HG03342 (cell line): Measurements from ENCODE around the gene TUBD1.
"Not testable (repeated sequence)": the region's sequence is repeated elsewhere in the genome, so short reads cannot be mapped to it uniquely, and the experiment has no call there.

Experiments
- ATAC-seq: cut with Tn5 transposase; IDR thresholded peaks from one replicate; pipeline ENCODE4 v1.9.1; 2021; ENCODE audit warnings: mild to moderate bottlenecking, moderate library complexity; ENCODE audit not compliant: unreplicated experiment

TUBD1 gene

GRCh38 chr17:59892924-59893675 is at the start of gene TUBD1, which contains the start of gene RPS6KB1:
Gene TUBD1 (minus strand): TSS chr17:59892943. CDS start chr17:59891002, 1,941 bp downstream.
Gene RPS6KB1 (plus strand): TSS chr17:59893121. CDS start chr17:59893185, 64 bp downstream.
- peak; percentile 87 for ATAC-seq

- ATAC-seq: no peak
Measured at GRCh38 chr17:59941131-59941530, 48.4 kb upstream of the TUBD1 start.

GRCh38 chr17:59940697-59941096 is 48.0 kb upstream of the TUBD1 start:
- not testable (repeated sequence) for ATAC-seq

GRCh38 chr17:59933317-59933716 is 40.6 kb upstream of the TUBD1 start:
- ATAC-seq: not testable (repeated sequence)

- ATAC-seq: not testable (repeated sequence)
Measured at GRCh38 chr17:59930768-59931167, 38.0 kb upstream of the TUBD1 start.

- not testable (repeated sequence) for ATAC-seq
Measured at GRCh38 chr17:59930121-59930520, 37.4 kb upstream of the TUBD1 start.

GRCh38 chr17:59920637-59921036 is 27.9 kb upstream of the TUBD1 start:
- not testable (repeated sequence) for ATAC-seq

GRCh38 chr17:59916446-59916845 is 23.7 kb upstream of the TUBD1 start:
- ATAC-seq: no peak

- no peak for ATAC-seq
Measured at GRCh38 chr17:59914274-59914854, 21.6 kb upstream of the TUBD1 start.

GRCh38 chr17:59907467-59907866 is 14.7 kb upstream of the TUBD1 start:
- no peak for ATAC-seq

- ATAC-seq: no peak
Measured at GRCh38 chr17:59903455-59903854, 10.7 kb upstream of the TUBD1 start.

GRCh38 chr17:59901604-59902003 is 8.9 kb upstream of the TUBD1 start:
- no peak for ATAC-seq

GRCh38 chr17:59899099-59899498 is 6.4 kb upstream of the TUBD1 start:
- no peak for ATAC-seq

GRCh38 chr17:59897090-59897489 is 4.3 kb upstream of the TUBD1 start:
- no peak for ATAC-seq

- ATAC-seq: no peak
Measured at GRCh38 chr17:59893676-59894100, 945 bp upstream of the TUBD1 start.

- peak; percentile 40 for ATAC-seq
Measured at GRCh38 chr17:59892251-59892923, 356 bp downstream of the TUBD1 start.

GRCh38 chr17:59890720-59891119 is 2.0 kb downstream of the TUBD1 start:
- ATAC-seq: no peak

- no peak for ATAC-seq
Measured at GRCh38 chr17:59888145-59888750, 4.5 kb downstream of the TUBD1 start.

GRCh38 chr17:59884861-59885260 is 7.9 kb downstream of the TUBD1 start:
- ATAC-seq: no peak

GRCh38 chr17:59878624-59879023 is 14.1 kb downstream of the TUBD1 start:
- ATAC-seq: no peak

- no peak for ATAC-seq
Measured at GRCh38 chr17:59877965-59878364, 14.8 kb downstream of the TUBD1 start.
